ENCODE results near the gene DCAF5.
A peak's percentile ranks its signal among the peaks of the same experiment; 100 is the strongest.

DCAF5 gene

GRCh38 chr14:69142101-69142500 is 10.8 kb downstream of the DCAF5 start:
- DNase-seq, result no peak

- no peak for DNase-seq
These were observed 11.4 kb downstream of the DCAF5 start for GRCh38 chr14:69141550-69141949.

- DNase-seq, result no peak
These were observed 13.2 kb downstream of the DCAF5 start for GRCh38 chr14:69139743-69140142.

- no peak for DNase-seq
These were observed 14.9 kb downstream of the DCAF5 start for GRCh38 chr14:69137843-69138535.

GRCh38 chr14:69137416-69137815 is 15.5 kb downstream of the DCAF5 start:
- no peak for DNase-seq

- no peak for DNase-seq
These were observed 17.8 kb downstream of the DCAF5 start for GRCh38 chr14:69135133-69135532.

GRCh38 chr14:69133206-69134125 is 19.5 kb downstream of the DCAF5 start:
- peak; percentile 3 for DNase-seq

- DNase-seq, result no peak
These were observed 20.3 kb downstream of the DCAF5 start for GRCh38 chr14:69132513-69133181.

GRCh38 chr14:69131176-69131575 is 21.7 kb downstream of the DCAF5 start:
- DNase-seq, result no peak

GRCh38 chr14:69129264-69129880 is 23.5 kb downstream of the DCAF5 start:
- peak; percentile 85 for DNase-seq

- DNase-seq, result no peak
These were observed 34.6 kb downstream of the DCAF5 start for GRCh38 chr14:69118305-69118704.

- no peak for DNase-seq
These were observed 35.7 kb downstream of the DCAF5 start for GRCh38 chr14:69117020-69117767.

- DNase-seq, result no peak
These were observed 37.3 kb downstream of the DCAF5 start for GRCh38 chr14:69115407-69116185.

GRCh38 chr14:69114763-69115162 is 38.2 kb downstream of the DCAF5 start:
- no peak for DNase-seq

- no peak for DNase-seq
These were observed 44.6 kb downstream of the DCAF5 start for GRCh38 chr14:69108358-69108757.

- DNase-seq, result peak; percentile 74
These were observed 45.4 kb downstream of the DCAF5 start for GRCh38 chr14:69107407-69108003.

GRCh38 chr14:69106451-69106850 is 46.5 kb downstream of the DCAF5 start:
- DNase-seq, result no peak

- no peak for DNase-seq
These were observed 47.6 kb downstream of the DCAF5 start for GRCh38 chr14:69105326-69105725.

GRCh38 chr14:69101331-69101826 is 51.5 kb downstream of the DCAF5 start:
- DNase-seq, result peak; percentile 13

GRCh38 chr14:69097974-69098373 is 54.9 kb downstream of the DCAF5 start:
- no peak for DNase-seq
